ENCODE measurements around the gene CAP2.

- no peak for TF ChIP-seq POLR2AphosphoS5 (IDR thresholded peaks at IDR 0.05; ENCODE audit: low read depth, low read length)
- no peak for TF ChIP-seq REST (IDR thresholded peaks at IDR 0.05; ENCODE audit: insufficient read depth in 1 of 2, low read depth in 2 of 2, low read length in 2 of 2)
These were observed 117.7 kb downstream of the CAP2 start for GRCh38 chr6:17511084-17511483.
